ENCODE measurements around the gene GALNT18. TPM values are rescaled to one million over a fixed set of nuclear protein-coding genes. Genes with fewer than 3 reads are reported as not detected.

Gene GALNT18
- total RNA-seq, 1 experiment from 2014 or later, result 1.7 TPM

- peaks cover 13% of the 10 kb centered on the region; the same call in 1 of the 2 replicates for H3K4me1 ChIP-seq (ENCODE audit: insufficient read depth, low read length)
- no CpG with 5 or more reads among the region's 2 CpGs for WGBS (ENCODE audit: extremely low coverage, insufficient read length, low lambda C conversion rate)
- no peak overlapping the region for H3K4me2 ChIP-seq (ENCODE audit: insufficient read depth, insufficient read length, low read length)
- peaks cover 16 to 18% of the 10 kb centered on the region in 2 experiments for H3K9me3 Mint-ChIP-seq
- no peak overlapping the region for H3K18ac ChIP-seq (ENCODE audit: insufficient read length, low read depth, low read length)
- DNase-seq, result no peak
- H2BK15ac ChIP-seq (ENCODE audit: low read depth, low read length), result no peak overlapping the region
- H3K4me1 Mint-ChIP-seq, result peaks cover 23 to 33% of the 10 kb centered on the region in 2 experiments
- H4K20me1 ChIP-seq (ENCODE audit: control insufficient read depth, insufficient read depth, insufficient read length), result no peaks in the 10 kb centered on the region
- no peaks in the 10 kb centered on the region for H3K79me2 ChIP-seq (ENCODE audit: insufficient read depth, low read length)
- no peaks in the 10 kb centered on the region for H3K9me3 ChIP-seq (ENCODE audit: control insufficient read depth, low read depth, low read length)
- H3K27ac ChIP-seq (ENCODE audit: insufficient read length, low read depth, low read length), result no peak overlapping the region
- no peak overlapping the region for H2BK12ac ChIP-seq (ENCODE audit: insufficient read length, low read depth, low read length)
- no peaks in the 10 kb centered on the region for H3K27me3 ChIP-seq (ENCODE audit: insufficient read depth, low read length)
- H4K91ac ChIP-seq (ENCODE audit: insufficient read length, low read depth, low read length), result no peak overlapping the region
- no peak overlapping the region for H4K5ac ChIP-seq (ENCODE audit: insufficient read length, low read depth, low read length)
- no peak overlapping the region for H3K23ac ChIP-seq (ENCODE audit: insufficient read length, low read depth, low read length)
- no peak overlapping the region for H3K4ac ChIP-seq (ENCODE audit: low read depth, low read length)
- H2BK5ac ChIP-seq (ENCODE audit: insufficient read length, low read length), result no peak overlapping the region
- no peak overlapping the region for H3K56ac ChIP-seq (ENCODE audit: insufficient read length, low read depth, low read length)
- H3K14ac ChIP-seq (ENCODE audit: insufficient read depth, low read length), result no peak overlapping the region
- no peak overlapping the region for H2BK120ac ChIP-seq (ENCODE audit: low read depth, low read length, poor library complexity, severe bottlenecking)
- no peak overlapping the region for H2BK20ac ChIP-seq (ENCODE audit: low read depth, low read length, poor library complexity, severe bottlenecking)
- H3K23me2 ChIP-seq (ENCODE audit: insufficient read length, low read depth, low read length, poor library complexity, severe bottlenecking), result no peaks in the 10 kb centered on the region
- H3K27me3 Mint-ChIP-seq (ENCODE audit: low read depth), result peaks cover 9% of the 10 kb centered on the region
- no peak overlapping the region for H2AFZ ChIP-seq (ENCODE audit: low read length)
- no peak overlapping the region; a peak in 1 of 5 replicates for H3K4me3 Mint-ChIP-seq
- H2AK5ac ChIP-seq (ENCODE audit: insufficient read length, low read length), result no peak overlapping the region
- H3K79me1 ChIP-seq (ENCODE audit: insufficient read depth, low read depth, low read length, poor library complexity, severe bottlenecking), result no peaks in the 10 kb centered on the region
- H3T11ph ChIP-seq (ENCODE audit: low read length), result no peak overlapping the region
- no peak for TF ChIP-seq CTCF (conservative IDR thresholded peaks at IDR 0.05)
- peaks cover 2 to 15% (median 3%) of the 10 kb centered on the region in 3 experiments; a peak in 6 of 7 replicates for H3K36me3 Mint-ChIP-seq (ENCODE audit: insufficient read depth in 1 of 3, low read depth in 3 of 3)
- no peak overlapping the region for H3K9ac ChIP-seq (ENCODE audit: extremely low read depth, insufficient read length, low read length)
- H4K8ac ChIP-seq (replicated peaks; ENCODE audit: insufficient read length, low read depth, low read length), result no peak overlapping the region
- no peak overlapping the region for H3K27ac Mint-ChIP-seq
Measured at GRCh38 chr11:11662578-11662977, 40.8 kb upstream of the GALNT18 start.
